GM10847 (cell line): Measurements from ENCODE around the gene ATE1.

Experiments used
- POLR2A ChIP-seq: IDR thresholded peaks from 2 replicates; pipeline ENCODE4 v1.6.1; 2011; ENCODE audit not compliant: insufficient read length; ENCODE audit errors: extremely low read depth

ATE1 gene

DNA sequence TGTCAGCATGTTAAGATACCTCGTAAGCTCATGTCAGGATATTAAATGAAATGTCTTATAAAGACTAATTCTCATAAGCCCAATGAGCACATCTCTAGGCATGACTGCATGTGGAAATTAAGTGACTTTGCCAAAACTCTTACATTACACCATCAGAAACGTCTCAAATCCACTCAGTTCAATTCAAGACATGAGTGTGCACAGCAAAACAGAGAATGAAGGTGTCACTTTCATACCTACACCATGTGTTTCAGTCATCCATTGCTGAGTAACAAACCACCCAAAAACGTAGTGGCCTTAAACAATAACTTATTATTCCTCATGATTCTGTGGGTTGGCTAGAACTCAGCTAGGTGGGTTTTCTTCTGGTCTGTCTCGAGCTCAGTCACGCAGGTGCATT, 99.8 kb downstream of the ATE1 start:
- no peak for TF ChIP-seq POLR2A

GRCh38 chr10:121823993-121824463, 103.8 kb downstream of the ATE1 start:
- TF ChIP-seq POLR2A = no peak

DNA sequence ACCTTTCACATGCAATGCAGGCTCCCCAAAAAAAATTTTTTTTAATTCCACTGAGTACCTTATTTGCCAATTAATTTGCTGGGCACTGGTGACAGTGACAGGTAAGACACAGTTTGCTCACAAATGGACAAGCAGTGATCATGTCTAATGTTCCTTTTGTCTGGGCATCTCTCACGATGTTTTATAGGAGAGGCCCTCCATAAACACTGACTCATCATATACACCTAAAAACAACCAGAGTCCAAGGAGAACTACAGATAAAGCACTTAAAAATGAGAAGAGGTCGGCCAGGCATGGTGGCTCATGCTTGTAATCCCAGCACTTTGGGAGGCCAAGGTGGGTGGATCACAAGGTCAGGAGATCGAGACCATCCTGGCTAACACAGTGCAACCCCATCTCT, 105.1 kb downstream of the ATE1 start:
- no peak for TF ChIP-seq POLR2A

DNA sequence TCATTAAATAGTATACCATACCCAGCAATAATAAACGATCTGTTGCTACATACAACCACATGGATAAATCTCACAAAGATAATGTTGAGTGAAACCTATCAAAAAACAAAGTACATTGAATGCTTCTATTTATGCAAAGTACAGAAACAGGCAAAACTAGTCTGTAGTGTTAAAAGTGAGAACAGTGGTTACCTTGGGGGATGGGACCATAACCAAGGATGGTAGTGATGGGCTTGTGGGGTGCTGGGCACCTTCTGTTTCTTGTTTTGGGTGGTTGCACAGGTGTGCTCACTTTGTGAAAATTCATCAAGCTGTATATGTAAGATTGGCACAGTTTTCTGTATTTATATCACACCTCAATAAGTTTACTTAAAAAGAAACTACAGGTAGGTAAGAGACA, 105.7 kb downstream of the ATE1 start:
- TF ChIP-seq POLR2A = no peak

DNA sequence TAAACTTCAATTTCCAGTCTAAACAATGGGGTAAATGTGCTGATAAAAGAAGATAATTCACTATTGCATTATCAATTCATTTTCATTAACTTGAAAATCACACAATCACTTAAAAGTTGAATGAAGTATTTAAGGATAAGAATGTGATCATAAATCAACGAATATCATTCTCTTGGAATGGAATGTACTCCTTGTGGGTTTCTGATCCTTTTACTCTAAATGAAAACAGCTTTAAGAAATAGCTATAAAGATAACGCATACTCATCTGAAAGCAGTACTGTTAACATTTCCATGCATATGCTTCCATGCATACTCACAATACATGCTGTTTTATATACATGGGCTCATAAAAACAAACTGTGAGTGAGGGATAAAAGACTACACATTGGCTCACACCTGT, 108.8 kb downstream of the ATE1 start:
- no peak for TF ChIP-seq POLR2A

GRCh38 chr10:121818599-121818998, 109.2 kb downstream of the ATE1 start:
- TF ChIP-seq POLR2A = no peak

DNA sequence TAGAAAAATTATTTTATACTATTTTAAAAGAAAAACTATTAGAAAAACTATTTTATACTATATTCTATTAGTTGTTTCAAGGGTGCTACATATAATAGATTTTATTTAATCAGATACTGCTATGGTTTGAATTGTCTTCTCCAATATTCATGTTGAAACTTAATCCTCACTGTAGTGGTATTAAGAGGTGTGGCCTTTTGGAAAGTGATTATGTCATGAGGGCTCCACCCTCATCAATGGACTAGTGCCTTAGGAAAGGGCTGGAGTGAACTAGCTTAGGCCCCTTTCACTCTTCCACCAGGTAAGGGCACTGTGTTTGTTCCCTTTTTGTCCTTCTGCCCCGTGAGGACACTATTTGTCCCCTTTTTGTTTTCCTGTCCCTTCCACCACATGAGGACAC, 111.6 kb downstream of the ATE1 start:
- no peak for TF ChIP-seq POLR2A

DNA sequence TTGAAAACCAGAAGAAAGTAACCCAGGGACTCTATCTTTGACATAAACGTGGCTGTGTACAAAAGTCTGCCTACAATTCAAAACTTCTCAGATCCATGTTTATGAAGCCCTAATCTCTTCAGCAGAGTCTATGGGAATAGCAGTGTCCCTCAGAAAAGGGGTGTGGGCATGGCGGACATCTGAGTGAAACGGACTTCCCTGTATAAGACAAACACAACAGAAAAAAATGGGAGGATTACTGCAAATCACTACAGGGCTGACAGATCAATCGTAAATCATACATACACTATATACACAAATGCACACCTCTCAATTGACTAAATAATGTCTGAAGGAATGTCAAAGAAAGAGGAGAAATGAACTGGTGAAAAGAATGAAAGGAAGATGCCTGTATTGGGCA, 114.0 kb downstream of the ATE1 start:
- no peak for TF ChIP-seq POLR2A

DNA sequence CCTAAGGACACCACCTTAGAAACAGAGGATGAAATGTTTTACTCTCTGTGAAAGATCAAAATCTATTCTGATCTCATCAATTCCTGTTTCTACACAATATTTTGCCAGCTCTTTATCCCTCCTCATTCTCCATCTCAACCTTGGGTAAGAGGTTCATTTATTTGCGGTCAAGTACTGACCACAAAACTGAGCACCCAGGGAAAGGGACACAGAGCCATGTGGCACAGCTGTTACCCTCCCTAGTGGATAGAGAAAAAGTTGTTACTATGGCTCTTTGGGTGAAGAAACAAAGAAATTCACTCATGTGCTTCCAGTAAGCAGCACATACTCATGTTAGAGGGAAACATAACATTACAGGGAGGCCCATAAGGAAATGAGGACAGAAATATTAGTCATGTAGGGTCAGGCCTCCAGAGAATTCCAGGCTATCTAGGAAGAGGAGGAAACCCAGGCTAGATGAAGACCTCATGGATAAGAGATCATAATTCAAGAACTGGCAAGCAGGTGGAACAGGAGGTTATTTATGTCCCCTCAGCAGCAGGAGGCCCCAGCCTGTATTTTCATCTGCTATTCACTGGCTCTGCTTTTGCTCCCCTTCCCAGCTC, 114.5 kb downstream of the ATE1 start:
- TF ChIP-seq POLR2A = no peak

GRCh38 chr10:121812031-121812430, 115.8 kb downstream of the ATE1 start:
- TF ChIP-seq POLR2A = no peak

DNA sequence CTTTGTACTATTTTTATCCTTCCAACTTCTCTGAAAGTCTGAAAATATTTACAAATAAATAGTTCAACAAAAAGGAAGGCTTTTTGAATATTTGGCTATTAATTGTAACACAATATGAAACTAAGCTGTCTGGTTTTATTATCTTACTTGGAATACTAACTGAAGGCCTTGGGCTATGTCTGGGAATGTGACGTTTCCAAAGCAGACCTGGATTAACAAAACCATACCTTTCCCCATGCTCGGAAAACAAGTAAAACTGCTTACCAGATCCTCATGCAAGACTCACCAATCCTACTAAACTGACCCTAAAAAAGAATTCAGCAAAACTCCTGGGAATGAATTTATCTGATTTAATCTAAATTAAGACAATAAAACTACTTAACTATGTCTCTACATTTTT, 116.4 kb downstream of the ATE1 start:
- TF ChIP-seq POLR2A = no peak

DNA sequence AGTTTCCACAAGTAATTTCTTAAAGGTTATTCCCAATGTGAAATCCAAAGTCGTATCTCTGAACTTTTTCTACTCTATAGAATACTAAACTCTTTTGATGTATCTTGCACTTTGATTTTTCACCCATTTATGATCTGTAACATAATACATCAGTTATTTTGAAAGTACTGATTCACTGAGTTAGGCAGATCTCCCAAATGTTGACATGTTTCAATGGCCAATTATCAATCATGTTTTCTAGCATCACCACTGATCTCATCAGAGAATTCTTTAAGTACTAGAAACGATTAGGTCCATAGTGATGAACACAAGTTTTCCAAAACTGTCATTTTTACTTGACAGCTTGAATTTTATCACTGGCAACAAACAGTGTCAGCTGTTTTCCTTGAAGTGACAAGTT, 119.0 kb downstream of the ATE1 start:
- no peak for TF ChIP-seq POLR2A

- TF ChIP-seq POLR2A = no peak
Measured at GRCh38 chr10:121804460-121804859, 123.4 kb downstream of the ATE1 start.

- no peak for TF ChIP-seq POLR2A
Measured at GRCh38 chr10:121803611-121804010, 124.2 kb downstream of the ATE1 start.

- TF ChIP-seq POLR2A = no peak
Measured at GRCh38 chr10:121800831-121801230, 127.0 kb downstream of the ATE1 start.

DNA sequence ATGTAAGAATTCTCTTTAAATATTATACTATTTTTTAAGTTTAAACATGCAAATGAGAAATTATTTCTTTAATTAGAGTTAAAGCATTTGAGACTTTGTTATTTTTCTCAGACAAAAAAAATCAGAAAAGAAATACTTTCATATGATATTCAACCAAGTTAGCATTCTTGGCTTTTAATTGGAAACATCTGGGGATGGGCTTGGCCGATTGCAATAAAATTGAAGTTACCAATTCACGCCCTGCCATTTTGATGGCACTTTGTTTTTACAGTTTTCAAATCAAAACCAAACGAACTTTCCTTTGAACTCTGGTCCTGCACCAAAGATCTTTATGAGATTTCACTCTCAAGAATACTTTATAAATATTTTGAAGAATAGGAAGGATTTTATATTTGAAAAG, 127.7 kb downstream of the ATE1 start:
- TF ChIP-seq POLR2A = no peak

GRCh38 chr10:121797490-121797889, 130.3 kb downstream of the ATE1 start:
- no peak for TF ChIP-seq POLR2A
